Measurements from ENCODE around the gene AKR1C4.

GRCh38 chr10:5259132-5259951, 62.7 kb downstream of the AKR1C4 start:
- no peak for TF ChIP-seq EZH2 (IDR thresholded peaks at IDR 0.05; ENCODE audit: borderline replicate concordance, low read depth, low read length, severe bottlenecking)
- no peak for TF ChIP-seq CTCF (IDR thresholded peaks at IDR 0.05; ENCODE audit: borderline replicate concordance, extremely low read depth, low read length, poor library complexity, severe bottlenecking)
